Natural killer cell (primary cell): Measurements from ENCODE around the gene RBMS3. TPM values are rescaled to one million over a fixed set of nuclear protein-coding genes. Genes with fewer than 3 reads are reported as not detected.

Source experiments
- ATAC-seq, 3 donors: fragments of 150-1000 bp in 2 of 3; fragments of 200-7000 bp in 1 of 3; cut with Tn5 transposase; 1 replicate in 1 of 3; 2 replicates in 2 of 3; pipeline ENCODE4 v1.10.0; 2021; ENCODE audit warnings: mild to moderate bottlenecking in 2 of 3, moderate library complexity in 2 of 3
- DNase-seq, 2 donors: peaks; one replicate each; pipeline versions ENCODE4 v3.0.0 to v3.0.0-alpha.2; 2013 to 2021; ENCODE audit warnings: mixed read lengths in 1 of 2
- H3K27ac ChIP-seq: one replicate; pipeline ENCODE4 v1.5.1; 2013; ENCODE audit warnings: mild to moderate bottlenecking, low read length
- H3K27me3 ChIP-seq: one replicate; pipeline ENCODE4 v1.6.1; 2013; ENCODE audit warnings: low read length; ENCODE audit not compliant: control insufficient read depth, insufficient read depth
- H3K36me3 ChIP-seq: one replicate; pipeline ENCODE4 v1.6.1; 2013; ENCODE audit warnings: low read length; ENCODE audit not compliant: control insufficient read depth, insufficient read depth
- H3K4me1 ChIP-seq: one replicate; pipeline ENCODE4 v1.6.1; 2013; ENCODE audit warnings: low read length; ENCODE audit not compliant: control insufficient read depth, insufficient read depth
- H3K4me3 ChIP-seq: one replicate; pipeline ENCODE4 v1.5.1; 2013; ENCODE audit warnings: low read length
- H3K9me3 ChIP-seq: one replicate; pipeline ENCODE4 v1.6.1; 2013; ENCODE audit warnings: low read length; ENCODE audit not compliant: control insufficient read depth, insufficient read depth
- H3K27ac Mint-ChIP-seq, 2 donors: one replicate each; pipeline ENCODE4 v1.8.0; 2022; ENCODE audit warnings: mild to moderate bottlenecking in 2 of 2, mixed read lengths in 2 of 2, moderate library complexity in 1 of 2
- H3K27me3 Mint-ChIP-seq, 2 donors: one replicate each; pipeline ENCODE4 v1.8.0; 2022; ENCODE audit warnings: low read depth in 2 of 2, mixed read lengths in 2 of 2
- H3K36me3 Mint-ChIP-seq: one replicate; pipeline ENCODE4 v1.8.0; 2022; ENCODE audit warnings: mixed read lengths
- H3K4me1 Mint-ChIP-seq, 2 donors: one replicate each; pipeline ENCODE4 v1.8.0; 2022; ENCODE audit warnings: mixed read lengths in 2 of 2
- H3K4me3 Mint-ChIP-seq: one replicate; pipeline ENCODE4 v1.8.0; 2022; ENCODE audit warnings: mild to moderate bottlenecking, moderate library complexity, mixed read lengths
- H3K9me3 Mint-ChIP-seq, 2 donors: one replicate each; pipeline ENCODE4 v1.8.0; 2022; ENCODE audit warnings: mixed read lengths in 2 of 2
- CTCF ChIP-seq: fragments of 200-600 bp; IDR thresholded peaks from one replicate; pipeline ENCODE4 v1.8.0; 2022; ENCODE audit warnings: antibody characterized with exemption
- WGBS: methylation state at CpG from one replicate; pipeline ENCODE4 v1.1.7; 2013; ENCODE audit warnings: missing lambda C conversion rate; ENCODE audit not compliant: insufficient coverage; 5-methylcytosine and 5-hydroxymethylcytosine counted together
- intact Hi-C: fragments of 100-400 bp; cut with micrococcal nuclease; formaldehyde crosslinking; loops from one replicate; pipeline ENCODE4 v1.14.2; 2022
- total RNA-seq, 4 donors: library from RNA; stranded (reverse); fragments of 120-200 nt in 1 of 4; gene quantifications; one replicate each; pipeline versions ENCODE4 v1.2.3 to v1.2.4, GENCODE V29; 2013 to 2022

RBMS3 gene
- total RNA-seq, 3 donors from 2014 or later (not counting 1 experiment from before 2014, with no cell fraction given): 0.16 TPM; not detected in 2

DNA sequence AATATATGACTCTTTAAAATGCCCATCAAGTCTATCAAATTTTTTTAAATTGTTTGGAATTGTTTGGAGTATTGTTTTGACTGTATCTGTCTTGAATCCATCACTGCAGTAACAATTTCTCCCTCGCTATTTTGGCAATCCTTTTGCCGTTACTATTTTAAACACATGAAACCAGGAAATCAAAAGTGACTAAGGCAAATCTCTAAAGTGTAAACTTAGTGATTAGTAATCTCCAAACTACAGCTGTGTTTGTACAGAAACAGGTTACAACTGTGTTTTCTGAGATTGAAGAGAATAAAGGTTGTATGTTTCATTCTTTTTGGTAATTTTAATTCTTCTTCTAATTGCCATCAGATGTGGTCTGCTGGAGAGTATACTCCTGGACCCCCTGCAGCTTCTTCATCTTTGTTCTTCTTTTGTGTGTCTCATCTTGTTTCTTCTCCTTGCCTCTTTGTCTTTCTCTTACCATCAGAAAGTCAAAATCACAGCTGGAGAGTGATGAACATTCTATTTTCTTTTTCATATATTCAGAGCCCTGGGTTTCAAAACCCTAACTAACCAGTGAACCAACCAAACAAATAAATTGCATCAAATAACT, 465.4 kb downstream of the RBMS3 start:
- Mint-ChIP-seq H3K36me3 (no peaks in the 10 kb centered on the region), H3K27ac (no peak overlapping the region), H3K4me3 (no peak overlapping the region), H3K4me1 (no peaks in the 10 kb centered on the region), H3K27me3 (no peaks in the 10 kb centered on the region), H3K9me3 (peaks cover 4 to 6% of the 10 kb centered on the region in 2 donors)
- Histone ChIP-seq H3K4me3 (no peak overlapping the region), H3K4me1 (no peaks in the 10 kb centered on the region), H3K36me3 (no peaks in the 10 kb centered on the region), H3K9me3 (no peaks in the 10 kb centered on the region), H3K27ac (no peak overlapping the region), H3K27me3 (no peaks in the 10 kb centered on the region)
- intact Hi-C loops: no loop called here
- ATAC-seq (no peak), DNase-seq (no peak)
- no peak for TF ChIP-seq CTCF
- 80% methylated on average over 1 of the region's 2 CpGs for WGBS

GRCh38 chr3:29747991-29748390, 467.1 kb downstream of the RBMS3 start:
- intact Hi-C loops: no loop called here

GRCh38 chr3:29751647-29752314, 470.9 kb downstream of the RBMS3 start:
- Mint-ChIP-seq H3K27ac (no peak overlapping the region), H3K4me3 (no peak overlapping the region), H3K9me3 (peaks cover 0 to 4% of the 10 kb centered on the region in 2 donors), H3K36me3 (no peaks in the 10 kb centered on the region), H3K4me1 (no peaks in the 10 kb centered on the region), H3K27me3 (no peaks in the 10 kb centered on the region)
- H3K36me3 ChIP-seq: no peaks in the 10 kb centered on the region
- no peak overlapping the region for H3K4me3 ChIP-seq
- no peaks in the 10 kb centered on the region for H3K27me3 ChIP-seq
- no peak for TF ChIP-seq CTCF
- DNase-seq: no peak
- H3K27ac ChIP-seq: no peak overlapping the region
- H3K4me1 ChIP-seq: no peaks in the 10 kb centered on the region
- ATAC-seq: no peak
- 86% methylated on average over 9 of the region's 9 CpGs for WGBS
- intact Hi-C loops: no loop called here
- H3K9me3 ChIP-seq: no peaks in the 10 kb centered on the region

More at GRCh38 chr3:29747991-29748390, 467.1 kb downstream of the RBMS3 start:
- no peaks in the 10 kb centered on the region for H3K36me3 ChIP-seq
- H3K9me3 ChIP-seq: no peaks in the 10 kb centered on the region
- Mint-ChIP-seq H3K4me3 (no peak overlapping the region), H3K27ac (no peak overlapping the region), H3K9me3 (peaks cover 2 to 3% of the 10 kb centered on the region in 2 donors), H3K36me3 (no peaks in the 10 kb centered on the region), H3K4me1 (no peaks in the 10 kb centered on the region), H3K27me3 (no peaks in the 10 kb centered on the region)
- DNase-seq (no peak), ATAC-seq (no peak)
- H3K4me3 ChIP-seq: no peak overlapping the region
- no peak for TF ChIP-seq CTCF
- H3K27ac ChIP-seq: no peak overlapping the region
- H3K4me1 ChIP-seq: no peaks in the 10 kb centered on the region
- H3K27me3 ChIP-seq: no peaks in the 10 kb centered on the region
